COR-L47 (cell line): ENCODE measurements around the gene DIAPH1.

Source experiments
- DNase-seq: peaks from one replicate; lab custom pipeline; 2025; lab: John Stamatoyannopoulos, UW

Gene DIAPH1

GRCh38 chr5:141639357-141640050 is 20.7 kb upstream of the DIAPH1 start:
- DNase-seq, result no peak

GRCh38 chr5:141638771-141639170 is 20.0 kb upstream of the DIAPH1 start:
- no peak for DNase-seq

- DNase-seq, result peak; percentile 6
Measured at GRCh38 chr5:141637767-141638419, 19.1 kb upstream of the DIAPH1 start.

- DNase-seq, result peak; percentile 29
Measured at GRCh38 chr5:141637123-141637766, 18.4 kb upstream of the DIAPH1 start.

- DNase-seq, result peak; percentile 79
Measured at GRCh38 chr5:141636413-141637122, 17.8 kb upstream of the DIAPH1 start, which contains the start of the genes HDAC3 and RELL2. HDAC3 (minus strand) TSS chr5:141636849; CDS start chr5:141636790, 59 bp downstream. RELL2 (plus strand) TSS chr5:141636997; CDS start chr5:141638226, 1,229 bp downstream.

GRCh38 chr5:141636106-141636412 is 17.3 kb upstream of the DIAPH1 start:
- no peak for DNase-seq

GRCh38 chr5:141635646-141636045 is 16.8 kb upstream of the DIAPH1 start:
- no peak for DNase-seq

GRCh38 chr5:141634720-141635119 is 15.9 kb upstream of the DIAPH1 start:
- DNase-seq, result no peak

GRCh38 chr5:141633871-141634561 is 15.2 kb upstream of the DIAPH1 start:
- DNase-seq, result no peak

GRCh38 chr5:141632650-141633049 is 13.8 kb upstream of the DIAPH1 start:
- peak; percentile 28 for DNase-seq

- no peak for DNase-seq
Measured at GRCh38 chr5:141630570-141631140, 11.9 kb upstream of the DIAPH1 start.

GRCh38 chr5:141628175-141628788 is 9.5 kb upstream of the DIAPH1 start:
- no peak for DNase-seq

- no peak for DNase-seq
Measured at GRCh38 chr5:141623611-141624010, 4.8 kb upstream of the DIAPH1 start.

GRCh38 chr5:141623186-141623585 is 4.4 kb upstream of the DIAPH1 start:
- no peak for DNase-seq

- DNase-seq, result peak; percentile 59
Measured at GRCh38 chr5:141618030-141618803, 583 bp downstream of the DIAPH1 start.

GRCh38 chr5:141617682-141618029 is 1.1 kb downstream of the DIAPH1 start:
- no peak for DNase-seq

- no peak for DNase-seq
Measured at GRCh38 chr5:141617128-141617527, 1.7 kb downstream of the DIAPH1 start.

GRCh38 chr5:141615991-141616720 is 2.6 kb downstream of the DIAPH1 start:
- DNase-seq, result no peak

- no peak for DNase-seq
Measured at GRCh38 chr5:141613344-141613743, 5.5 kb downstream of the DIAPH1 start.

GRCh38 chr5:141611289-141611688 is 7.5 kb downstream of the DIAPH1 start:
- DNase-seq, result no peak
